ENCODE results near the gene TMEM269. TPM values are rescaled to one million over a fixed set of nuclear protein-coding genes. Genes with fewer than 3 reads are reported as not detected.

The TMEM269 gene
- total RNA-seq, 1 experiment from 2014 or later = 0.68 TPM

- Histone ChIP-seq H3K4me1 (no peaks in the 10 kb centered on the region; the same call in 1 of the 2 replicates), H3K9me3 (no peaks in the 10 kb centered on the region), H3K4me3 (ENCODE audit: low read depth, low read length) (no peak overlapping the region), H3K27me3 (replicated peaks; ENCODE audit: control insufficient read depth, insufficient read depth, low read length) (no peaks in the 10 kb centered on the region), H3K36me3 (ENCODE audit: control insufficient read depth, insufficient read depth, low read length) (peaks cover 1% of the 10 kb centered on the region)
- intact Hi-C loops (cut with micrococcal nuclease; ENCODE audit: unreplicated experiment) = no loop called here
- Mint-ChIP-seq H3K9me3 (ENCODE audit: unreplicated experiment) (no peaks in the 10 kb centered on the region), H3K27ac (ENCODE audit: unreplicated experiment) (no peak overlapping the region), H3K4me3 (ENCODE audit: unreplicated experiment) (no peak overlapping the region), H3K36me3 (ENCODE audit: insufficient read depth, unreplicated experiment) (peaks cover 23% of the 10 kb centered on the region), H3K4me1 (ENCODE audit: low read depth, unreplicated experiment) (no peaks in the 10 kb centered on the region), H3K27me3 (ENCODE audit: insufficient read depth, unreplicated experiment) (no peaks in the 10 kb centered on the region)
- DNase-seq = no peak
- ChIA-PET POLR2A (no interaction called here), CTCF (no interaction called here)
- TF ChIP-seq CTCF (IDR thresholded peaks at IDR 0.05; ENCODE audit: insufficient read depth in 1 of 2, low read depth in 1 of 2, low read length in 1 of 2, severe bottlenecking in 1 of 2, unreplicated experiment in 1 of 2) = no peak
- BruUV-seq (replicated peaks) = no TSS peak
These were observed 11.4 kb upstream of the TMEM269 start for GRCh38 chr1:42773420-42773819.

GRCh38 chr1:42774928-42775526, 9.8 kb upstream of the TMEM269 start:
- no peak overlapping the region for H3K4me3 ChIP-seq (ENCODE audit: low read depth, low read length)
- TF ChIP-seq CTCF (IDR thresholded peaks at IDR 0.05; ENCODE audit: insufficient read depth in 1 of 2, low read depth in 1 of 2, low read length in 1 of 2, severe bottlenecking in 1 of 2, unreplicated experiment in 1 of 2) = no peak
- intact Hi-C loops (cut with micrococcal nuclease; ENCODE audit: unreplicated experiment) = no loop called here
- no peaks in the 10 kb centered on the region for H3K27me3 ChIP-seq (replicated peaks; ENCODE audit: control insufficient read depth, insufficient read depth, low read length)
- Mint-ChIP-seq H3K4me1 (ENCODE audit: low read depth, unreplicated experiment) (no peaks in the 10 kb centered on the region), H3K27me3 (ENCODE audit: insufficient read depth, unreplicated experiment) (no peaks in the 10 kb centered on the region), H3K27ac (ENCODE audit: unreplicated experiment) (no peak overlapping the region), H3K36me3 (ENCODE audit: insufficient read depth, unreplicated experiment) (peaks cover 29% of the 10 kb centered on the region), H3K9me3 (ENCODE audit: unreplicated experiment) (no peaks in the 10 kb centered on the region), H3K4me3 (ENCODE audit: unreplicated experiment) (no peak overlapping the region)
- CTCF ChIA-PET = no interaction called here
- H3K36me3 ChIP-seq (ENCODE audit: control insufficient read depth, insufficient read depth, low read length) = peaks cover 1% of the 10 kb centered on the region
- H3K9me3 ChIP-seq = no peaks in the 10 kb centered on the region
- DNase-seq = no peak
- POLR2A ChIA-PET = no interaction called here
- no peaks in the 10 kb centered on the region for H3K4me1 ChIP-seq
- BruUV-seq (replicated peaks) = no TSS peak

- CTCF ChIA-PET = interaction anchor here (1.6 kb wide), 1 partner anchor 11 kb away, joined by 3 read pairs; no protein-coding TSS in a partner anchor
- Mint-ChIP-seq H3K9me3 (ENCODE audit: unreplicated experiment) (no peaks in the 10 kb centered on the region), H3K4me1 (ENCODE audit: low read depth, unreplicated experiment) (no peaks in the 10 kb centered on the region), H3K36me3 (ENCODE audit: insufficient read depth, unreplicated experiment) (peaks cover 30% of the 10 kb centered on the region), H3K4me3 (ENCODE audit: unreplicated experiment) (no peak overlapping the region), H3K27ac (ENCODE audit: unreplicated experiment) (no peak overlapping the region), H3K27me3 (ENCODE audit: insufficient read depth, unreplicated experiment) (no peaks in the 10 kb centered on the region)
- peaks cover 1% of the 10 kb centered on the region for H3K36me3 ChIP-seq (ENCODE audit: control insufficient read depth, insufficient read depth, low read length)
- H3K4me3 ChIP-seq (ENCODE audit: low read depth, low read length) = no peak overlapping the region
- BruUV-seq (replicated peaks) = no TSS peak
- H3K27me3 ChIP-seq (replicated peaks; ENCODE audit: control insufficient read depth, insufficient read depth, low read length) = no peaks in the 10 kb centered on the region
- intact Hi-C loops (cut with micrococcal nuclease; ENCODE audit: unreplicated experiment) = no loop called here
- H3K4me1 ChIP-seq = no peaks in the 10 kb centered on the region
- no peak for DNase-seq
- POLR2A ChIA-PET = no interaction called here
- no peaks in the 10 kb centered on the region for H3K9me3 ChIP-seq
- TF ChIP-seq CTCF (IDR thresholded peaks at IDR 0.05; ENCODE audit: insufficient read depth in 1 of 2, low read depth in 1 of 2, low read length in 1 of 2, severe bottlenecking in 1 of 2, unreplicated experiment in 1 of 2) = no peak
These were observed 8.3 kb upstream of the TMEM269 start for GRCh38 chr1:42776502-42776901.

Data from Caco-2 (cell line).